GM18868 (cell line): Measurements from ENCODE around the gene BEST3.

Source experiments
- ATAC-seq: cut with Tn5 transposase; IDR thresholded peaks from one replicate; pipeline ENCODE4 v1.9.1; 2021; ENCODE audit warnings: mild to moderate bottlenecking, moderate library complexity; ENCODE audit not compliant: unreplicated experiment

Gene BEST3

GRCh38 chr12:69655616-69656340 is 43.3 kb downstream of the BEST3 start:
- ATAC-seq = no peak

DNA sequence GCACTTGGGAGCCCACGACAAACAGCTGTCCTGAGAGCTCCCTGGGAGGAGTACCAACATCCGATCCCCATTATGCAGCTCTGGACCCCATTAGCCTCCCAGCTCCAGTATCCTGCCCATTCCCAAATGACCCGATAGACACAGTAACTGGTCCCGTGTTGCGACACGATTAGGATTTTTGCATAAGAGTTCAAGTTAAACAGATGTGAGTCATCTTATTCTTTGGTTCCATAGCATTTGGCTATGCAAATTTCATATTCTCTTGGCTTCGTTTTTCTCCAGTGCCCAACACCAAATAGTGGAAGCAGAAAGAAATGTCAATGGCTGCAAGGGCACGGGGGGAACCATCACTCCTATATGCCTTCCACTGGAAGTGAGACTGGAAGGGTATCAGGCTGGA is 45.4 kb downstream of the BEST3 start:
- ATAC-seq = no peak

DNA sequence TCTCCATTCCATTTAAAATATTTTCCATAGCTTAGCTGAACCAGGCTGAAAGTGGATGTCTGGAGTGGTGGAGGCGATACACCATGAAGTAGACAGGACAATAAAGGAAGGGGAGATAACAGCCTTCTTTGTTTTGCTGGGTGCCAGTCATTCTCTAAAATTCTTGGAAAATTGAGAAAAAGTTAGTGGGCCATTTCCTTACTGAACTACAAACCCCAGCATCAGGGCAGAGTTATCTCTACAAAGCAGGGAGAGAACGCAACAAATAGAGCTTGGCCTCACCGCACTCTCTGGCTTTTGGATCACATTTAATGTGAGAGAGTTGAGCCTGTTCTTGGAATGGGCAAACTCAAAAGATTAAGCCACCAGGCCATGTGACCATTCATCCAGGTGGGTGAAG is 47.2 kb downstream of the BEST3 start:
- ATAC-seq = no peak

DNA sequence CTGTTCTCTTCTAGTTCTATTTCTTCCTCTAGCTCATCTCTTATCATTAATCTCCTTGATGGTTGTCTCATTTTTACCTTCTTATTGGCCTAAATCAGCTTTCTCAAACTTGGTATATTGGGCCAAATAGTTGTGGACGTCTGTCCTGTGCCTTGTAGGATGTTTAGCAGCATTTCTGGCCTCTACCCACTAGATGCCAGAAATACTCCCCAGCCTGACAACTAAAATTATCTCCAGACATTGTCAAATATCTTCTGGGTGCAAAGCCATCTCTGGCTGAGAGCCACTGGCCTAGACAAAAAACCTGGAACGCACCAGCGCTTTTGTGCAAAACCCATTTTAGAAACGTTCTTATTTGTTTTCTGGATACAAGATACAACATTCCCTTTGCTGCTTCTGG is 49.6 kb downstream of the BEST3 start:
- ATAC-seq = no peak

DNA sequence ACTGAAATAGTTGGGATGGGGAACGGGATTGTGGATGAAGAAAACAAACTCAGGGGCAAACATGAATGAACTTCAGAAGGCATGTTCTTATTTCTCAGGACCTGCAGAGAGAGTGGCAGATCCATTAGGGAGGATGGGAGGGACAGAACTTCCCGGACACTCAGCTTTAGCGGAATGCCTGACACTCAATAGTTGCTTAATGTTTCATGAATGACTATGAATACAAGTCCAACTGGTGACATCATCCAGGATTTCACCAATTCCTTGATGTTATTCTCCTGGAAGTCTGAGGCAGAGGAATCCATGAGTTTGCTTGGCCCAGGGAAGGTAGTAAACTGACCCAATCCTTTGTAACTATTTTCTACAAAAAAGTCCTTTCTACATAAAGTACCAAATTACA is 50.6 kb downstream of the BEST3 start:
- ATAC-seq = no peak

DNA sequence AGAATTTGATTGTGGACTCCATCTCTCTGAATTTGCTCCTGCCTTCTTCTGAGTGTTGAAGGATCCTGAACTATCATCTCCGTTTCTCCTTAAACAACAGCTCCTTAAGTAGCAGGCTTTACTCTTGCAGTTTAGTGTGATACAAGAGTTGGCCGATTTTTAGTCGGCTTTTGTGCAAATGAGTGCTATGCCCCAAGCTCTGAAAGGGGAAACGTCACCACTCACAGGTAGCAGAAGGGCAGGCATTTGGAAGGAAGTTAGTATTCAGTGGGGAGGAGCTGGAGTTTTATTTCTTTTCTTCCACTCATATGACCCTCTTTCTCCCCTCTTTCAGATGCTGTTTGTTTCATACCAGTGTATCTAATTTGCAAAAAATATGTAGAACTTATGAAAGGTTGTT is 51.9 kb downstream of the BEST3 start:
- no peak for ATAC-seq

DNA sequence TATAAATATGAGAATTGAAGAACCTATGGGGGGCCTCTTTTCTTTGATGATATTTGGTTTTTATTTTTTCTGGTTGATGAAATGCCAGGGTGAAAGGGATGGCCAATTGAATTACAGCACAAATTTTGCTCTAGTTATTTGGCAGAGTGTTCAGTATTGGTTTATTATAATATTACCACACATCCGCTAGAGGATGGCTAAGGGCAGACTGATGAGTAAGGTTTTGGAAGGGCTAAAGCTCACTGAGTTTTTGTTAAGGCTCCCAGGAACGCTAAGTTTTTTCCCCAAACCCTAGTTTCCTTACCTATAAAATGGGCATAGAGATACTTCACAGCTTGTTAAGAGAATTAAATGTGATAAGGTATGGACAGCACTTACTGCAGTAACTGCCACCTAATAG is 54.1 kb downstream of the BEST3 start:
- no peak for ATAC-seq

- no peak for ATAC-seq
Measured at GRCh38 chr12:69644511-69644910, 54.6 kb downstream of the BEST3 start.

DNA sequence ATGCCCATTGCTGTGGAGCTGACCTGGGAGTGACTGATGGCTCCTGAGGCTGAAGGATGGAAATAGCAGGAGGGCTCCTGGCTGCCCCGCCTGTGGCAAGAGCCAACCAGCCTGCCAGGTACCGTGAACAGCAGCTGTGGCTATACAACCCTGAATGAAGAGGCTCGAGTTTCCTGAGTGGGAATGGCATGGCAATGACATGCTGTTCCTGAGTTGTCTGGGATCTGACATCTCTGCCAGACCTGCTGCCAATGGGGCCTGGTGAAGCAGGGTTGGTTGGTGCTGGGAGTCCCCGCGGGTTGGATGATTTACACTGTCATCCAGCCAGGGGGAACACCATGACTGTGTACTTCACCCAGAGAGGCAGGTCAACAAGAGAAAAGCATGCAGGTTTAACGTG is 56.6 kb downstream of the BEST3 start:
- no peak for ATAC-seq

DNA sequence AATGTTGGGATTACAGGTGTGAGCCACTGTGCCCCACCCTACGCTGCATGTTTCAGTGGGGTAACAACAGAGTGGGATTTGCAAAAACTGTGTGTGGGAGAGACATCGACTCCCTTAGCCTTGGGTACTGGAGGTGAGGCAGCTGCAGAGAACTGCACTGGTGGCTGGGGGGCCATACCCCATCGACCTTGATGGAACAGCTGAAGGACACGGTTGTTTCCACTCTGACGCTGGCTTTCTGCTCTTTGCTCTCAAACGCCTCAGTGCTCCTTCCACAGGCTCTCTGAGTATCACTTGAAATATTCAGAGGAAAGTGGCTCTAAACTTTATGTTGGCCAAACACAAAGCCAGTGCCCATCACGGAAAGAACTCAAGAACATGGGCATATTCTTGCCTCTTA is 57.6 kb downstream of the BEST3 start:
- ATAC-seq = no peak

GRCh38 chr12:69639400-69640016 is 59.6 kb downstream of the BEST3 start:
- peak; percentile 92 for ATAC-seq

- no peak for ATAC-seq
Measured at GRCh38 chr12:69633061-69633460, 66.0 kb downstream of the BEST3 start.

DNA sequence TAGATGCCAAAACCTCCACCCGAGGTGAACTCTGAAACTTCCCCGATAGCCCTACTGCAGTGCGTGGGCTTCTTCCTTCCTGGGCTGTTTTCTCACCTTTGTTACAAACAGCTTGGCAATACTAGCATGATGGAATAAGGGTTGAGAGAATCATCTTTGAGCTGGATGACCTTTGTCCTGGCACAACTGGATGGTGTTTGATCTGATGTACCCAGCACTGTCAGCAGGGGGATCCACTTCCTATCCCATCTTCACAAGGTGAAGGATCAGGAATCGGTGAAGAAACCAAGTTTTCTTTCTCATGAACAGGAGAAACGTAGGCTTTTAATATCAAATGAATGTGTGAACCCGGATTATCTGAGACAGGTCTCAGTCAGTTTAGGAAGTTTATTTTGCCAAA is 68.9 kb downstream of the BEST3 start:
- ATAC-seq = no peak

DNA sequence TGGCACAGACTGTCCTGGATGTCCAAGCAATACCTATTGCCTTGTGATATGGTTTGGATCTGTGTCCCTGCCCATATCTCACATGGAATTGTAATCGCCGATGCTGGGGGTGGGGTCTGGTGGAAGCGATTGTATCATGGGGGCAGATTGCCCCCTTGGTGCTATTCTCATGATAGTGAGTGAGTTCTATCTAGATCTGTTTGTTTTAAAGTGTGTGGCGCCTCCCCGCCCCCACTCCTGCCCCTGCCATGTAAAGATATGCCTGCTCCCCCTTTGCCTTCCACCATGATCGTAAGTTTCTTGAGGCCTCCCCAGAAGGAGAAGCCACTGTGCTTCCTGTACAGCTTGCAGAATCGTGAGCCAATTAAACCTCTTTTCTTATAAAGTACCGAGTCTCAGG is 71.6 kb downstream of the BEST3 start:
- no peak for ATAC-seq

- no peak for ATAC-seq
Measured at GRCh38 chr12:69623970-69624369, 75.1 kb downstream of the BEST3 start.

DNA sequence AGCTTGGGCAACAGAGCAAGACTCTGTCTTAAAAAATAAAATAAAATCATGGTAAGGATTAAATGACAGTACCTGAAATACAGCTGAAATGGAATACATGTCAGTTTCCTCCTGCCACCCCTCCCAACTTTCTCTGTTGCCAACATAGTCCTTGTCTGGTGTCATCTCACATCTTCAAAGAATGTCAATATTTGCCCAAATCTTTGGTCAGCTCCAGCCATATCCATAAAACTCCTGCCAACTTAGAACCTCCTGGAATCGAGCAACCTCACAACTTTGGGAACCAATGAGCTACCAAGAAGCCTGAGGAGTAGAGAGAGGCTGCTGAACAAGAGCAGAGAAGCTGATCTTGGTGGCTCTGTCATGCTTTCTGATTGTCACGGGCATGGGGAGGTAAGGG is 77.6 kb downstream of the BEST3 start:
- no peak for ATAC-seq

DNA sequence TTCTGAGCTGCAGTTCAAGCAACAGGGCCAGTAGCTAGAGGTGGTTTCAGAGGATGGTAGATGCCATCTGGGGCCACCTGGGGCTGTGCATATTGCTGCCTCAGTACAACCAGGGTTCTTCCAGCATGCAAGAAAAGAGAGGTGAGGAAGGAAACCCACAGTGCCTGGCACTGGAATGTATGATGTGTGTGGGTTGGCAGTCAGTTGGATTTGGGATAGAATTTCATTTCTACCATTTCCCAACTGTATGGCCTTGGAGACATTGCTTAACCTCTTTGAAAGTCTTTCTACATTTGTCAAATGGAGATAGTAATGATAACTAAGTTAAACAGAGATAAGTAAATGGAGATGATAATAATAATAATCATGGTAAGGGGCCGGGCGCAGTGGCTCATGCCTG is 78.2 kb downstream of the BEST3 start:
- ATAC-seq = no peak

- no peak for ATAC-seq
Measured at GRCh38 chr12:69620077-69620476, 79.0 kb downstream of the BEST3 start.

- no peak for ATAC-seq
Measured at GRCh38 chr12:69619050-69619449, 80.1 kb downstream of the BEST3 start.

DNA sequence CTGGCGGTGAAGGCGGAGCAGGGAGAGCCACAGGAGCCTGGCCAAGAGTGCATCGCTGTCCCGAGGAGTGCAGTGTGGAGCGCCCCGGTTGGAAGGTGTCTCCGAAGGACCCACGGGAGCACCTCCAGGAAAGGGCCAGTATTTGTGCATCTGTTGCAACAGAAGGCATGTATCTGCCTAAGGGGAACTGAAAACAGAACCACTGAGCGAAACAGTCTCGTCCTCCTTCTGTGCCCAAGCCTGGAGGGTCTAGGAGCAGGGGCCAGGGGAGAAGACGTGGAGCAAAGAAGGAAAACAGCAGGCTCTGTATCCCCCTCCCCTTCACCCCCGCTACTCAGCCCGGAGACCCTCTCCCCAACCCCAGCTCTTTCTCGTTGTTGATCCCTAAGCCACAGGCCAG is 83.1 kb downstream of the BEST3 start:
- no peak for ATAC-seq

- ATAC-seq = no peak
Measured at GRCh38 chr12:69613351-69613750, 85.8 kb downstream of the BEST3 start.

- no peak for ATAC-seq
Measured at GRCh38 chr12:69610729-69611128, 88.4 kb downstream of the BEST3 start, which contains the start of gene LRRC10. Gene LRRC10 (minus strand): TSS chr12:69610907. CDS start chr12:69610838, 69 bp downstream.

DNA sequence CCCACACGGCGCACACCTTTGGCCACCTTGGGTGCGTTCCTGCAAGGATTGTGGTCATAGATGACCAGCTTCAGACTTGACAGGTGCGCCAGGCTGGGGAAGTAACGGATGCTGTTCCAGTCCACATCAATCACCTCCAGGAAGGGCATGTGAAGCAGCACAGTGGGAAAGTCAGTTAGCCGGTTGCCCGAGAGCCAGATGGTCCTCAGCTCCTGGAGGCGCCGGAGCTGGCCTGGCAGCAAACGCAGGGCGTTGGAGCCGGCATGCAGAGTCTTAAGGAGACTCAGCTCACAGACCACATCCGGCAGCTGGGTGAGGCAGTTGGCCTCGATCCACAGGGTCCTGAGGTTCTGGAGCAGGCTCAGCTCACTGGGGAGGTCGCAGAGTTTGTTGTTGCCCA is 89.0 kb downstream of the BEST3 start:
- ATAC-seq = no peak
